ENCODE results near the gene LRRC56. TPM values are rescaled to one million over a fixed set of nuclear protein-coding genes. Genes with fewer than 3 reads are reported as not detected.
A peak's percentile ranks its signal among the peaks of the same experiment; 100 is the strongest.

The LRRC56 gene
- total and polyA plus RNA-seq, 2 of the 13 experiments (the other 11 are each of a cell fraction or from before 2014, with no cell fraction given), result 0.11 to 0.29 TPM

GRCh38 chr11:506238-506994, 30.9 kb upstream of the LRRC56 start (continued):
- TF ChIP-seq PAXIP1 (CRISPR knock-in tag; conservative IDR thresholded peaks at IDR 0.05), result no peak; the same call in 1 of the 2 replicates
- TF ChIP-seq ZFP91 (CRISPR knock-in tag; IDR thresholded peaks at IDR 0.05; ENCODE audit: borderline replicate concordance), result peak; percentile 75; the same call in 1 of the 2 replicates
- peak; percentile 66 for TF ChIP-seq ZNF574 (CRISPR knock-in tag; IDR thresholded peaks at IDR 0.05)
- TF ChIP-seq PATZ1 (CRISPR knock-in tag; IDR thresholded peaks at IDR 0.05), result peak; percentile 39
- TF ChIP-seq ZBTB8A (CRISPR knock-in tag; IDR thresholded peaks at IDR 0.05; ENCODE audit: borderline replicate concordance, low read depth), result no peak
- TF ChIP-seq IRF9 (CRISPR knock-in tag; IDR thresholded peaks at IDR 0.05; ENCODE audit: borderline replicate concordance), result peak; percentile 64; the same call in 1 of the 2 replicates
- TF ChIP-seq SP140L (CRISPR knock-in tag; IDR thresholded peaks at IDR 0.05; ENCODE audit: borderline replicate concordance), result no peak; the same call in 1 of the 2 replicates
- no peak for TF ChIP-seq RARG (CRISPR knock-in tag; IDR thresholded peaks at IDR 0.05; ENCODE audit: low read depth)
- no peak for TF ChIP-seq SATB2 (CRISPR knock-in tag; IDR thresholded peaks at IDR 0.05)
- TF ChIP-seq PRDM10 (CRISPR knock-in tag; IDR thresholded peaks at IDR 0.05; ENCODE audit: low read depth), result 0 out of 2 replicates have a peak, but pooled peaks have one; percentile 3
